HT-29 (cell line): ENCODE data around the gene SLC2A6. TPM values are rescaled to one million over a fixed set of nuclear protein-coding genes. Genes with fewer than 3 reads are reported as not detected.

Experiments
- DNase-seq: peaks from one replicate; pipeline ENCODE4 v3.0.0-alpha.2; 2015; ENCODE audit warnings: low spot score
- total RNA-seq: library from RNA; depleted of rRNA; stranded (reverse); fragments of >200 nt; shearing (Covaris generic); gene quantifications from 2 replicates; pipeline ENCODE4 v1.2.3, GENCODE V29; 2014; rRNA removed

SLC2A6 gene
- total RNA-seq, 1 experiment from 2014 or later, result 14.4 TPM

GRCh38 chr9:133440874-133441273, 38.0 kb downstream of the SLC2A6 start:
- no peak for DNase-seq

GRCh38 chr9:133439337-133439736, 39.6 kb downstream of the SLC2A6 start:
- DNase-seq, result no peak

DNA sequence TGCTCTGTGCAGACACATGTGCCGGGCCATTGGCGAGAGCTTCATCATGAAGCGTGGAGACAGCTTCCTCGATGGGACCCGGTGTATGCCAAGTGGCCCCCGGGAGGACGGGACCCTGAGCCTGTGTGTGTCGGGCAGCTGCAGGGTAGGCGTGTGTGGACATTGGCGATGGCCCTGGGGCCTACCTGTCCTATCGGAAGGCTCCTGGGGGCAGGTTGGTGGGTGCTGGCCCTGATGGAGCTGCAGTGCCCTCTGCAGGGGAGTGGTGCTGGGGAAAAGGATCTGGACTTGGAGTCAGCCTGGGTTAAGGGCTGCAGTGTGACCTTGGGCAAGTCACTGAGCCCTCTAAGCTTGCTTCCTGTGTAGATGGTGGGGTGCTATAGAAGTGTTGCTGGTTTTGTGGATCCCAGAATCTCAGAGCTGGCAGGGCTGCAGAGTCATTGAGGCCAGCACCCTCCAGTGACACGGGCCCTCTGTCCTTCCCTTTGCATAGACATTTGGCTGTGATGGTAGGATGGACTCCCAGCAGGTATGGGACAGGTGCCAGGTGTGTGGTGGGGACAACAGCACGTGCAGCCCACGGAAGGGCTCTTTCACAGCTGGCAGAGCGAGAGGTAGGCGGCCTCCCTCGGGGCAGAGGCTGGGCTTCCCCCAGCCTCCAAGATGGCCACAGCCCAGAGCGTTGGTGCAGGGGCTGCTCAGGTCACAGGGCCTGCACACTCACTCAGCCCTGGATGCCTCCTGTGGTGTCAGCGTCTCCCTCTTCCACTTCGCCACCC, 41.0 kb downstream of the SLC2A6 start:
- peak; percentile 61 for DNase-seq

DNA sequence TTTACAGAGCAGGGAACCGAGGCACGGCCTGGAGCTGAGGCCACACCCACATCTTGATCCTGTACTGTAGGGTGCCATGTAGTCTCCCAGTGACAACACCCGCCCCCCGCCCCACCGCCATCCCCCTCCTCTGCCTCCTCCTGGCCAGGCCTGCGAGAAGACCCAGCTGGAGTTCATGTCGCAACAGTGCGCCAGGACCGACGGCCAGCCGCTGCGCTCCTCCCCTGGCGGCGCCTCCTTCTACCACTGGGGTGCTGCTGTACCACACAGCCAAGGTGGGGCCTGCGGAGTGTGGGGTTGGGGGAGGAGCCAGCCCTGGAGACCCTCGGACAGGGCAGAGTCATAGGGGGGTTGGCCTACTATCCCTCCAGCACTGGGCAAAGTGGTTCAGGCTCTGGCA, 42.2 kb downstream of the SLC2A6 start:
- DNase-seq, result no peak

GRCh38 chr9:133433351-133433843, 45.5 kb downstream of the SLC2A6 start:
- no peak for DNase-seq

DNA sequence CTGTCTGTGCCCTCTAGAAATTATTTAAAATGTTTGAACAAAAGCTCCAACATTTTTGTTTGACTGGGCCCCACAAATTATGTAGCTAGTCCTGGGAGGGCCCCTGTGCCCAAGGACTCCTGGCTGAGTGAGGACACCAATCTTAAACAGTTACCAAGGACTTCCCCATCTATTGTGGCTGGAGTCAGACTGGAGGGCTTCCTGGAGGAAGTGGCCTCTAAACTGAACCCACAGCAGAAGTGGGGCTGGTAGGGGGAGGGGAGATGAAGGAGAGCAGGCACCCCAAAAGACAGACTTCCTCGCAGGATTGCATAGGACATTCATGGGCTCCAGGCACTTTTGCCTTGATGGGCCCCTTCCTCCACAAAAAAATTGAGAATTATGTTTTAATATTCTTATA, 48.7 kb downstream of the SLC2A6 start:
- no peak for DNase-seq

- no peak for DNase-seq
Observed at GRCh38 chr9:133429641-133430161, 49.2 kb downstream of the SLC2A6 start.

DNA sequence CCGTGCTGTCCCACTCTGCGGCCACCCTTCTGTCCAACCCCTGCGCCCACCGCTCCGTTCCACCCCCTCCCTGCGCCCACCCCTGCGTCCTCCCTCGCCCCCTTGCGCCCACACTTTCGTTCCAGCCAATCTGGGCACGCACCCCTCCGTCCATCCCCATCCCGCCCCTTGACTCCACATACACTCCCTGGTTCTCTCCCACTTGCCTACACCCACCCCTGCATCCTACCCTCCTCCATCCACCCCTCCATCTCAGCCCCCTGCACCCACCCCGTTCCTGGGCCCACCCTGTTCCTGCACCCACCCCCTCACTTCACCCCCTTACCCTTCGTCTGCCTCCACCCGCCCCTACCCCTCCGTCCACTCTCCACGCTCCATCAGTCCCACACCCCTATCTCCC, 49.7 kb downstream of the SLC2A6 start:
- no peak for DNase-seq

DNA sequence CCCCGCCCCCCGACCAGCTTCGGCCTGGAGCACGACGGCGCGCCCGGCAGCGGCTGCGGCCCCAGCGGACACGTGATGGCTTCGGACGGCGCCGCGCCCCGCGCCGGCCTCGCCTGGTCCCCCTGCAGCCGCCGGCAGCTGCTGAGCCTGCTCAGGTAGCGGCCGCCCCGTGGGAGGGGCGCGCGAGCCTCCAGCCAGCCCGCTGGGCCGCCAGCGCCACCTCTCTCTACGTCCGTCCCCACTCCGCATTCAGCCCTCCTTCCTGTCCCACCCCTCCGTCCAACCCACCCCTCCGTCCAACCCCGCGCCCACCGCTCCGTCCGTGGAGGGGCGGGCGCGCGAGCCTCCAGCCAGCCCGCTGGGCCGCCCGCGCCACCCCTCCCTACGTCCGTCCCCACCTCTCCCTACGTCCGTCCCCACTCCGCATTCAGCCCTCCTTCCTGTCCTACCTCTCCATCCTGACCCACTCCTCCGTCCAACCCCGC, 50.2 kb downstream of the SLC2A6 start:
- DNase-seq, result no peak

- DNase-seq, result no peak
Observed at GRCh38 chr9:133427658-133428348, 51.1 kb downstream of the SLC2A6 start.

DNA sequence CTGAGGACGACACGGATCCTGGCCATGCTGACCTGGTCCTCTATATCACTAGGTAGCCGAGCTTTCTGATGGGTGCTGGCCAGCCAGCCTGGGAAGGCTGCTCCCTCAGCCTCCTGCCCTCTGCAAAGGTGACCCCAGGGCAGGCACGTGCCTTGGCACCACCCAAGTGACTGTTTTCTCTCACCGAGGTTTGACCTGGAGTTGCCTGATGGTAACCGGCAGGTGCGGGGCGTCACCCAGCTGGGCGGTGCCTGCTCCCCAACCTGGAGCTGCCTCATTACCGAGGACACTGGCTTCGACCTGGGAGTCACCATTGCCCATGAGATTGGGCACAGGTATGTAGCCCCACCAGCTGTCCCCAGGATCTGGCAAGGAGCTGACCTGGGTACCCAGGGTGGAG, 52.9 kb downstream of the SLC2A6 start:
- DNase-seq, result no peak

DNA sequence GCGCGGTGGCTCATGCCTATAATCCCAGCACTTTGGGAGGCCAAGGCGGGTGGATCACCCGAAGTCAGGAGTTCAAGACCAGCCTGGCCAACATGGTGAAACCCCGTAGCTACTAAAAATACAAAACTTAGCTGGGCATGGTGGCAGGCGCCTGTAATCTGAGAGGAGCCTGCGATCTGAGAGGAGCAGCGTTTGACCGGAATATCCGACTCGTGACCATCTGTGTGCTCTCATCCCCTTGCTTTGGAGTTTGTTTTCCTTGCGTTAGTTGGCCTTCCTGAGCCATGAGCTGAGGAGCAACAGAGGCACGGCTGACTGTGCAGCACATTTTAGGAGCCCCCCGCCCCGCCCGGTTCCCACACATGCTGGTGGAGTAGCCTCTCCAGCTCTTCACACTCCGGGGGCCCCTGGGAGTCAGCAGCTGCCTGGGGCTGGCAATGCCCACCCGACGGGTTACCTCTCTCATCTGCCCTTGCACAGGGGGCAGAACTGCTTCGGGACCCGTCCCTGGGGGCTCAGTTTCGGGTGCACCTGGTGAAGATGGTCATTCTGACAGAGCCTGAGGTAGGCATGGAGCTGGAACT, 53.8 kb downstream of the SLC2A6 start:
- DNase-seq, result no peak

- DNase-seq, result no peak
Observed at GRCh38 chr9:133424187-133424586, 54.7 kb downstream of the SLC2A6 start.

- no peak for DNase-seq
Observed at GRCh38 chr9:133423216-133423615, 55.7 kb downstream of the SLC2A6 start.

DNA sequence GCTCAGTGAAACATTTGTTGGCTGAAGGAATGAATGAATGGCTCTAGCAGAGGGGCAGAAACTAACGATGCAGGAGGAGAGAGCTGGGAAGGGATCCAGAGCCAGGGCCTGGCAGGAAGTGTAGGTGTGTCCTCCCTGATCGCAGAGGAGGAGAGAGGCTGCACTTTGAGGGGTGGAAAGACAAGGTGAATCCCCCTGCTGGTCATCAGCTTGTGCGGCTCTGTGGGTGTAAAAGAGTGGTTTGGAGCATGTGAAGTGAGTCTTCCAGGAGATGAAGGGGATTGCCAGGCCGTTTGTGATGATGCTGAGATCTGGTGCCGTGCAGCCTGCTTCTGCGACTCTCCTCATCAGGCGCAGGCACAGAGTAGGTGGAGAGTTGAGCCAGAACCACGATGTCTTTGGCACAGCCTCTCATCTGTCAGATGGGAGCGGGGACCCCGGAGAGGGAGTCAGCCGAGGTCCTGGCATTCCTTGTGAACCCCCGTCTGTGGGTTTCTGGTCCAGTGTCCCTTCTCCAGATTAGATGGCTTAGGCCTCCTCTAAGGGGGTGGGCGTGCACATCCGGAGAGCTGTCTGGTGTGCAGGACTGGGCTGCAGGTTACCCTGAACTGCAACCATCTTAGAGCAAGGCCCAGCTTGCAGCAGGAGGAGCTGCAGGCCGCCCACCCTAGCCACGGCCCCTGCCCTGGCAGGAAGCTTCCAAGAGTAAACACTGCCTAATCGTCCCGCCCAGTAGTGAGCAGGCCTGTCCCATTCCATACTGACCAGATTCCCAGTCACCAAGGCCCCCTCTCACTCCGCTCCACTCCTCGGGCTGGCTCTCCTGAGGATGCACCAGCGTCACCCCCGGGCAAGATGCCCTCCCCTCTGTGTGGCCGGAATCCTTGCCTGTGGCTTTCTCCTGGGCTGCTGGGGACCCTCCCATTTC, 57.0 kb downstream of the SLC2A6 start, which contains the start of gene ADAMTS13:
Gene ADAMTS13, plus strand, starts transcription at position 753 of the 928 bp plus-strand sequence. Its CDS starts 77 bp downstream, at position 830.
- no peak for DNase-seq

Other genes with a start within 250 kb of the SLC2A6 start
- 3.1 and 4.8 TPM in 2 replicates for gene ABO, start 203.9 kb downstream of the SLC2A6 start, total RNA-seq
- gene SURF6, start 142.9 kb downstream of the SLC2A6 start, total RNA-seq, result 30.4 and 32.1 TPM in 2 replicates
- 55.0 and 58.8 TPM in 2 replicates for gene MED22, start 131.0 kb downstream of the SLC2A6 start, total RNA-seq
- 2,195 and 2,237 TPM in 2 replicates for gene RPL7A, start 130.9 kb downstream of the SLC2A6 start, total RNA-seq
- gene SURF1, start 122.6 kb downstream of the SLC2A6 start, total RNA-seq, result 27.7 and 32.7 TPM in 2 replicates
- 94.2 and 135 TPM in 2 replicates for gene SURF2, start 122.5 kb downstream of the SLC2A6 start, total RNA-seq
- 297 and 299 TPM in 2 replicates for gene SURF4, start 103.0 kb downstream of the SLC2A6 start, total RNA-seq
- gene STKLD1, start 102.7 kb downstream of the SLC2A6 start, total RNA-seq, result not detected in 2 replicates
- gene REXO4, start 61.1 kb downstream of the SLC2A6 start, total RNA-seq, result 30.7 and 32.3 TPM in 2 replicates
- 0.39 and 1.0 TPM in 2 replicates for gene ADAMTS13, start 56.7 kb downstream of the SLC2A6 start, total RNA-seq
- gene CACFD1, start 19.1 kb downstream of the SLC2A6 start, total RNA-seq, result 48.0 and 59.5 TPM in 2 replicates
- gene MYMK, start 45.9 kb upstream of the SLC2A6 start, total RNA-seq, result not detected in 2 replicates
- gene ADAMTSL2, start 55.6 kb upstream of the SLC2A6 start, total RNA-seq, result 0.16 and 0.25 TPM in 2 replicates
- gene FAM163B, start 130.3 kb upstream of the SLC2A6 start, total RNA-seq, result not detected in 2 replicates
- gene DBH, start 157.3 kb upstream of the SLC2A6 start, total RNA-seq, result not detected in 2 replicates